CD4-positive, alpha-beta T cell (primary cell): ENCODE data around the gene ABCC4. TPM values are rescaled to one million over a fixed set of nuclear protein-coding genes. Genes with fewer than 3 reads are reported as not detected.

ENCODE experiments used
- ATAC-seq: fragments of 200-7000 bp; cut with Tn5 transposase; one replicate; pipeline ENCODE4 v1.10.0; 2022; ENCODE audit warnings: mild to moderate bottlenecking; ENCODE audit not compliant: poor library complexity
- CTCF ChIA-PET: fragments of 350-600 bp; sonication (Branson Sonifier 250); formaldehyde crosslinking; loops from one replicate; lab custom pipeline; 2021; ENCODE audit warnings: antibody characterized with exemption, inconsistent platforms; lab: Charles Lee
- POLR2A ChIA-PET: fragments of 350-600 bp; sonication (Branson Sonifier 250); formaldehyde crosslinking; loops from one replicate; lab custom pipeline; 2021; ENCODE audit warnings: antibody characterized with exemption, inconsistent platforms; lab: Charles Lee
- DNase-seq, 14 experiments: peaks; one replicate each; pipeline ENCODE4 v3.0.0-alpha.2; 2013 to 2020; ENCODE audit warnings: mixed read lengths in 2 of 14
- H3K27ac ChIP-seq, 2 donors: one replicate each; pipeline versions ENCODE4 v1.5.1 to v1.7.0; 2013; ENCODE audit warnings: low read length in 2 of 2, low read depth in 1 of 2, mild to moderate bottlenecking in 1 of 2
- H3K27me3 ChIP-seq, 2 experiments: 1 replicate in 1 of 2; 2 replicates in 1 of 2; pipeline versions ENCODE4 v1.6.1 to v1.7.0; 2013; ENCODE audit warnings: low read length in 2 of 2, control low read depth in 1 of 2, mild to moderate bottlenecking in 1 of 2, moderate library complexity in 1 of 2; ENCODE audit not compliant: insufficient read depth in 2 of 2, control insufficient read depth in 1 of 2
- H3K36me3 ChIP-seq: one replicate; pipeline ENCODE4 v1.6.1; 2013; ENCODE audit warnings: low read length, control low read depth; ENCODE audit not compliant: insufficient read depth
- H3K4me1 ChIP-seq: one replicate; pipeline ENCODE4 v1.6.1; 2013; ENCODE audit warnings: low read length, control low read depth; ENCODE audit not compliant: insufficient read depth
- H3K4me3 ChIP-seq: one replicate; pipeline ENCODE4 v1.5.1; 2013; ENCODE audit warnings: mild to moderate bottlenecking, low read length, moderate library complexity
- H3K9me3 ChIP-seq, 2 experiments: 1 replicate in 1 of 2; 2 replicates in 1 of 2; pipeline versions ENCODE4 v1.6.1 to v1.7.0; 2013; ENCODE audit warnings: low read length in 2 of 2, mild to moderate bottlenecking in 2 of 2, control low read depth in 1 of 2, moderate library complexity in 1 of 2; ENCODE audit not compliant: control insufficient read depth in 1 of 2, insufficient read depth in 1 of 2
- H3K27ac Mint-ChIP-seq: one replicate; pipeline ENCODE4 v1.8.0; 2020; ENCODE audit warnings: mixed read lengths
- H3K27me3 Mint-ChIP-seq: one replicate; pipeline ENCODE4 v1.8.0; 2021; ENCODE audit warnings: mixed read lengths
- H3K36me3 Mint-ChIP-seq: one replicate; pipeline ENCODE4 v1.8.0; 2021; ENCODE audit warnings: low read depth, mixed read lengths
- H3K4me1 Mint-ChIP-seq: one replicate; pipeline ENCODE4 v1.8.0; 2021; ENCODE audit warnings: low read depth, mixed read lengths
- H3K4me3 Mint-ChIP-seq: one replicate; pipeline ENCODE4 v1.8.0; 2020; ENCODE audit warnings: mild to moderate bottlenecking, mixed read lengths
- H3K9me3 Mint-ChIP-seq: one replicate; pipeline ENCODE4 v1.8.0; 2020; ENCODE audit warnings: mixed read lengths
- intact Hi-C, 2 experiments: fragments of 100-400 bp; cut with DNase I in 1 of 2; cut with micrococcal nuclease in 1 of 2; formaldehyde crosslinking; loops; one replicate each; pipeline versions ENCODE4 v1.15.1 to v1.9.0; 2023 to 2025; cut with DNase I, micrococcal nuclease
- total RNA-seq, 174 experiments: library from RNA in 2 of 174; stranded (reverse) in 2 of 174; gene quantifications; one replicate each; pipeline ENCODE4 v1.2.3 and lab custom pipeline; 2021 to 2026
- TF ChIP-seq, protein P1 (sequence below): fragments of 200-600 bp; IDR thresholded peaks from one replicate; pipeline ENCODE4 v1.8.0; 2022; ENCODE audit warnings: antibody characterized with exemption, mild to moderate bottlenecking

The ABCC4 gene
- total RNA-seq, 2 experiments from 2014 or later, result 4.0 to 4.4 TPM

GRCh38 chr13:95121516-95121915 is 179.7 kb downstream of the ABCC4 start:
- CTCF ChIA-PET, result no interaction called here
- intact Hi-C loops, result no loop called here
- H3K9me3 Mint-ChIP-seq, result no peaks in the 10 kb centered on the region

GRCh38 chr13:95120650-95121049 is 180.6 kb downstream of the ABCC4 start:
- Mint-ChIP-seq H3K27ac (no peak overlapping the region), H3K4me1 (peaks cover 22% of the 10 kb centered on the region), H3K4me3 (no peak overlapping the region), H3K36me3 (peaks cover 25% of the 10 kb centered on the region), H3K9me3 (no peaks in the 10 kb centered on the region), H3K27me3 (no peaks in the 10 kb centered on the region)
- Histone ChIP-seq H3K27me3 (no peaks in the 10 kb centered on the region), H3K9me3 (no peaks in the 10 kb centered on the region), H3K4me3 (no peak overlapping the region), H3K4me1 (no peaks in the 10 kb centered on the region), H3K36me3 (peaks cover 1% of the 10 kb centered on the region), H3K27ac (no peak overlapping the region)
- POLR2A ChIA-PET, result no interaction called here
- TF ChIP-seq, protein P1, sequence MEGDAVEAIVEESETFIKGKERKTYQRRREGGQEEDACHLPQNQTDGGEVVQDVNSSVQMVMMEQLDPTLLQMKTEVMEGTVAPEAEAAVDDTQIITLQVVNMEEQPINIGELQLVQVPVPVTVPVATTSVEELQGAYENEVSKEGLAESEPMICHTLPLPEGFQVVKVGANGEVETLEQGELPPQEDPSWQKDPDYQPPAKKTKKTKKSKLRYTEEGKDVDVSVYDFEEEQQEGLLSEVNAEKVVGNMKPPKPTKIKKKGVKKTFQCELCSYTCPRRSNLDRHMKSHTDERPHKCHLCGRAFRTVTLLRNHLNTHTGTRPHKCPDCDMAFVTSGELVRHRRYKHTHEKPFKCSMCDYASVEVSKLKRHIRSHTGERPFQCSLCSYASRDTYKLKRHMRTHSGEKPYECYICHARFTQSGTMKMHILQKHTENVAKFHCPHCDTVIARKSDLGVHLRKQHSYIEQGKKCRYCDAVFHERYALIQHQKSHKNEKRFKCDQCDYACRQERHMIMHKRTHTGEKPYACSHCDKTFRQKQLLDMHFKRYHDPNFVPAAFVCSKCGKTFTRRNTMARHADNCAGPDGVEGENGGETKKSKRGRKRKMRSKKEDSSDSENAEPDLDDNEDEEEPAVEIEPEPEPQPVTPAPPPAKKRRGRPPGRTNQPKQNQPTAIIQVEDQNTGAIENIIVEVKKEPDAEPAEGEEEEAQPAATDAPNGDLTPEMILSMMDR, result no peak
- intact Hi-C loops, result no loop called here
- CTCF ChIA-PET, result no interaction called here
- DNase-seq (no peak), ATAC-seq (no peak)

More at GRCh38 chr13:95121516-95121915, 179.7 kb downstream of the ABCC4 start:
- peaks cover 25% of the 10 kb centered on the region for H3K36me3 Mint-ChIP-seq
- H3K27me3 Mint-ChIP-seq, result no peaks in the 10 kb centered on the region
- Histone ChIP-seq H3K36me3 (no peaks in the 10 kb centered on the region), H3K27ac (no peak overlapping the region), H3K4me1 (no peaks in the 10 kb centered on the region), H3K9me3 (no peaks in the 10 kb centered on the region), H3K27me3 (no peaks in the 10 kb centered on the region), H3K4me3 (no peak overlapping the region)
- no peak for DNase-seq
- H3K4me1 Mint-ChIP-seq, result peaks cover 22% of the 10 kb centered on the region
- ATAC-seq, result no peak
- H3K4me3 Mint-ChIP-seq, result no peak overlapping the region
- TF ChIP-seq, protein P1, result no peak
- POLR2A ChIA-PET, result no interaction called here
- H3K27ac Mint-ChIP-seq, result peak overlapping the region; percentile 29

DNA sequence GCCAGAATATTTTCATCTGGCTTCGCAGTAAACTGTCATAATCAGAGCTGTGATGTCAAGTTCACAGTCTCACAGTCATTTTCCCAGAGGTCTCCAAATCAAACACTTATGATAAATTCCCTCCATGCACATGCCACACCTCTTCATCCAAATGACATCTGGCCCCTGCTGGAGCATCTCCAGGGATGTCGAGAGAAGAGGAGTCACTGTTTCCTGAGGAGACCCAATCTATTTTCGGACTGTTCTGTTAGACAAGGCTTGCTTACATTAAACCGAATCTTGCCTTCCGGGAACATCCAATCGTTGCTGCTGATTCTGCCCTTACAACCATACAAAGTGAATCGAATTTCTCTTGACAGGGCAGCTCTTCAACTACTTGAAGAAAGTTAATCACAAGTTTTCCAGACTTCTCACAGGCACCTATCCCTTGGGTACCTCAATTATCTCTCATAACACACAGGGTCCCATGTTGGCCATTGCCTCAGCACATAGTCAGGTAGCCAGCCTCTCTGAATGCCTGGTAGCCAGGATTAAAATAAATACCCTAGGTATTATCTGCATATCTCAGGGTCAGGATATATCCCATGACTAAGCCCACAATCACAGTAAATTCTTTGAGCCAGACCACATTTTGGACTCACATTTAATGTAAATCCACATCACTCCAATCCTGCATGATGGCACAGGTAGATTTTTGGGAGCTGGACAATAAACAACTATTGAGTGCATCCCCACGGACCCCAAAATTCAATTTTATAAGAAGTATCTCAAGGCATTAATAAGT is 182.5 kb downstream of the ABCC4 start:
- Mint-ChIP-seq H3K4me3 (no peak overlapping the region), H3K27ac (no peak overlapping the region), H3K9me3 (no peaks in the 10 kb centered on the region), H3K27me3 (no peaks in the 10 kb centered on the region), H3K4me1 (peaks cover 22% of the 10 kb centered on the region), H3K36me3 (peaks cover 37% of the 10 kb centered on the region)
- no peak for DNase-seq
- peaks cover 12% of the 10 kb centered on the region for H3K36me3 ChIP-seq
- no peaks in the 10 kb centered on the region for H3K9me3 ChIP-seq
- no peak for ATAC-seq
- no peaks in the 10 kb centered on the region for H3K27me3 ChIP-seq
- ChIA-PET CTCF (no interaction called here), POLR2A (no interaction called here)
- TF ChIP-seq, protein P1, result no peak
- no peak overlapping the region for H3K27ac ChIP-seq
- H3K4me3 ChIP-seq, result no peak overlapping the region
- H3K4me1 ChIP-seq, result no peaks in the 10 kb centered on the region
- intact Hi-C loops, result no loop called here
